ENCODE data around the gene ALS2. TPM values are rescaled to one million over a fixed set of nuclear protein-coding genes. Genes with fewer than 3 reads are reported as not detected.

ALS2 gene
- total RNA-seq, 2 experiments from 2014 or later: 7.0 to 7.2 TPM

DNA sequence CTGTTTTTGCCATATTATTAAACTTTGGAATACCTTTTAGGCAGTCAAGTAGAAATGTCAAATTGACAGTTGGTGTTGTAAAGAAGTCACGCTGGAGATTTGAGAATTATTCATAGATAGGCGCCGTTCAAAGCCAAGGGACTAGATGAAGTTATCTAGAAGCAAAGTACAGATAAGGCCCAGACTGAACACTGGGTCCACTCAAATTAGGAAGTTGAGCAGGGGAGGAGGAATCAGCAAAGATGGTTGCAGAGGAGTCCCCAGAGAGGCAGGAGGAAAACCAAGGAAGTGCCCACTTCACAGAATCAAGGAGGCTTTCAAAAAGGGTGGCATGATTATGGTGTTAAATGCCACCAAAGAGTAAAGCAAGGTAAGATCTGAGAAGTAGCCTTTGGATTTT is 9.6 kb upstream of the ALS2 start:
- Mint-ChIP-seq H3K27me3 (peaks cover 12% of the 10 kb centered on the region), H3K27ac (no peak overlapping the region), H3K4me1 (ENCODE audit: low read depth) (no peaks in the 10 kb centered on the region), H3K4me3 (no peak overlapping the region), H3K9me3 (no peaks in the 10 kb centered on the region), H3K36me3 (ENCODE audit: low read depth) (no peaks in the 10 kb centered on the region)
- Histone ChIP-seq H3K9me3 (ENCODE audit: control insufficient read depth in 1 of 2, insufficient read depth in 1 of 2, low read length in 2 of 2) (no peaks in the 10 kb centered on the region), H3K36me3 (ENCODE audit: insufficient read depth, low read length) (no peaks in the 10 kb centered on the region), H3K27ac (ENCODE audit: low read depth in 1 of 2, low read length in 2 of 2) (no peak overlapping the region), H3K4me3 (ENCODE audit: low read length) (no peak overlapping the region), H3K27me3 (ENCODE audit: control insufficient read depth in 1 of 2, insufficient read depth in 2 of 2, low read length in 2 of 2) (no peaks in the 10 kb centered on the region), H3K4me1 (ENCODE audit: insufficient read depth, low read length) (no peaks in the 10 kb centered on the region)
- intact Hi-C loops (cut with DNase I, micrococcal nuclease): no loop called here
- CTCF ChIA-PET: no interaction called here
- DNase-seq: no peak
- no peak for TF ChIP-seq CTCF (IDR thresholded peaks at IDR 0.05)
- POLR2A ChIA-PET: no interaction called here
- ATAC-seq (ENCODE audit: poor library complexity): no peak

GRCh38 chr2:201789395-201789794 is 8.7 kb upstream of the ALS2 start:
- Mint-ChIP-seq H3K9me3 (no peaks in the 10 kb centered on the region), H3K4me1 (ENCODE audit: low read depth) (no peaks in the 10 kb centered on the region), H3K27ac (no peak overlapping the region), H3K4me3 (no peak overlapping the region), H3K27me3 (peaks cover 12% of the 10 kb centered on the region), H3K36me3 (ENCODE audit: low read depth) (no peaks in the 10 kb centered on the region)
- no peak for DNase-seq
- no peak overlapping the region for H3K4me3 ChIP-seq (ENCODE audit: low read length)
- H3K27ac ChIP-seq (ENCODE audit: low read depth in 1 of 2, low read length in 2 of 2): no peak overlapping the region
- ChIA-PET POLR2A (no interaction called here), CTCF (no interaction called here)
- H3K36me3 ChIP-seq (ENCODE audit: insufficient read depth, low read length): no peaks in the 10 kb centered on the region
- TF ChIP-seq CTCF (IDR thresholded peaks at IDR 0.05): no peak
- H3K4me1 ChIP-seq (ENCODE audit: insufficient read depth, low read length): no peaks in the 10 kb centered on the region
- intact Hi-C loops (cut with DNase I, micrococcal nuclease): loop anchor here in 1 of 2 experiments (10.0 kb wide), 3 partner anchors 845 to 1265 kb away; partner anchors contain the start of genes FAM117B and SGO2
- H3K27me3 ChIP-seq (ENCODE audit: control insufficient read depth in 1 of 2, insufficient read depth in 2 of 2, low read length in 2 of 2): no peaks in the 10 kb centered on the region
- H3K9me3 ChIP-seq (ENCODE audit: control insufficient read depth in 1 of 2, insufficient read depth in 1 of 2, low read length in 2 of 2): no peaks in the 10 kb centered on the region
- ATAC-seq (ENCODE audit: poor library complexity): no peak

DNA sequence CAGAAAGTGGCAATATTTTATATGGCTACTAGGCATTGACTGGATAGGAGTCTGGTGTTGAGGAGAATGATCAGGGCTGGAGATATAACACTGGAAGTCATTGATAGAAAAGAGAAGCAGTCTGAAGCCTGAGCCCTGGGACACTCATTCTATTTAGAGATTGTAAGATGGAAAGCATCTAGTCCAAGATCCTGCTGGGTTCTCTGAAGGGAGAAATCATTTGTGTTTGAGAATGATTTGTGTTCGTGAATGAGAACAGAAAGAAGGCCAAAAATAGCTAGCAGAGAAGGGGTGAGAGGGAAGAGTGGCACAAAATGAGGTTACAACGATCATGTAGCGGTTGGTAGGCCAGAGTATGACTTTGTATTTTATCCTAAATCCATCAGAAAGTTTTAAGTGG is 7.6 kb upstream of the ALS2 start:
- H3K4me1 Mint-ChIP-seq (ENCODE audit: low read depth): no peaks in the 10 kb centered on the region
- no peak for TF ChIP-seq CTCF (IDR thresholded peaks at IDR 0.05)
- Histone ChIP-seq H3K4me1 (ENCODE audit: insufficient read depth, low read length) (no peaks in the 10 kb centered on the region), H3K36me3 (ENCODE audit: insufficient read depth, low read length) (no peaks in the 10 kb centered on the region), H3K27me3 (ENCODE audit: control insufficient read depth in 1 of 2, insufficient read depth in 2 of 2, low read length in 2 of 2) (no peaks in the 10 kb centered on the region), H3K27ac (ENCODE audit: low read depth in 1 of 2, low read length in 2 of 2) (no peak overlapping the region), H3K4me3 (ENCODE audit: low read length) (no peak overlapping the region), H3K9me3 (ENCODE audit: control insufficient read depth in 1 of 2, insufficient read depth in 1 of 2, low read length in 2 of 2) (no peaks in the 10 kb centered on the region)
- no peak overlapping the region for H3K27ac Mint-ChIP-seq
- H3K4me3 Mint-ChIP-seq: no peak overlapping the region
- intact Hi-C loops (cut with DNase I, micrococcal nuclease): loop anchor here in 1 of 2 experiments (10.0 kb wide), 3 partner anchors 846 to 1264 kb away; partner anchors contain the start of genes FAM117B and SGO2
- no peaks in the 10 kb centered on the region for H3K9me3 Mint-ChIP-seq
- ChIA-PET POLR2A (interaction anchor here (0.7 kb wide), 1 partner anchor 39 kb away, joined by 3 read pairs; no protein-coding TSS in a partner anchor), CTCF (no interaction called here)
- DNase-seq (no peak), ATAC-seq (ENCODE audit: poor library complexity) (no peak)
- peaks cover 12% of the 10 kb centered on the region for H3K27me3 Mint-ChIP-seq
- no peaks in the 10 kb centered on the region for H3K36me3 Mint-ChIP-seq (ENCODE audit: low read depth)

All from CD4-positive, alpha-beta T cell (primary cell).